IPS-20b (cell line): ENCODE measurements around the gene GORASP1.

Experiments used
- H3K27ac ChIP-seq: one replicate; pipeline ENCODE4 v1.5.1; 2013; ENCODE audit warnings: low read length
- H3K27me3 ChIP-seq: 2 replicates; pipeline ENCODE4 v1.6.1; 2013; ENCODE audit warnings: mild to moderate bottlenecking, low read length, inconsistent platforms; ENCODE audit not compliant: insufficient read depth
- H3K36me3 ChIP-seq: 2 replicates; pipeline ENCODE4 v1.6.1; 2013; ENCODE audit warnings: low read depth, mild to moderate bottlenecking, inconsistent platforms, low read length, moderate library complexity; ENCODE audit not compliant: insufficient read depth
- H3K4me1 ChIP-seq: 2 replicates; pipeline ENCODE4 v1.6.1; 2013; ENCODE audit warnings: mild to moderate bottlenecking, control low read depth, inconsistent platforms, low read length, moderate library complexity; ENCODE audit not compliant: insufficient read depth
- H3K4me3 ChIP-seq: 2 replicates; pipeline ENCODE4 v1.5.1; 2013; ENCODE audit warnings: mild to moderate bottlenecking, low read length, inconsistent platforms
- H3K9ac ChIP-seq: 2 replicates; pipeline ENCODE4 v1.6.1; 2013; ENCODE audit warnings: low read depth, mild to moderate bottlenecking, inconsistent platforms, low read length, moderate library complexity
- H3K9me3 ChIP-seq: 2 replicates; pipeline ENCODE4 v1.6.1; 2013; ENCODE audit warnings: mild to moderate bottlenecking, low read depth, low read length, inconsistent platforms; ENCODE audit not compliant: insufficient read depth

GORASP1 gene

DNA sequence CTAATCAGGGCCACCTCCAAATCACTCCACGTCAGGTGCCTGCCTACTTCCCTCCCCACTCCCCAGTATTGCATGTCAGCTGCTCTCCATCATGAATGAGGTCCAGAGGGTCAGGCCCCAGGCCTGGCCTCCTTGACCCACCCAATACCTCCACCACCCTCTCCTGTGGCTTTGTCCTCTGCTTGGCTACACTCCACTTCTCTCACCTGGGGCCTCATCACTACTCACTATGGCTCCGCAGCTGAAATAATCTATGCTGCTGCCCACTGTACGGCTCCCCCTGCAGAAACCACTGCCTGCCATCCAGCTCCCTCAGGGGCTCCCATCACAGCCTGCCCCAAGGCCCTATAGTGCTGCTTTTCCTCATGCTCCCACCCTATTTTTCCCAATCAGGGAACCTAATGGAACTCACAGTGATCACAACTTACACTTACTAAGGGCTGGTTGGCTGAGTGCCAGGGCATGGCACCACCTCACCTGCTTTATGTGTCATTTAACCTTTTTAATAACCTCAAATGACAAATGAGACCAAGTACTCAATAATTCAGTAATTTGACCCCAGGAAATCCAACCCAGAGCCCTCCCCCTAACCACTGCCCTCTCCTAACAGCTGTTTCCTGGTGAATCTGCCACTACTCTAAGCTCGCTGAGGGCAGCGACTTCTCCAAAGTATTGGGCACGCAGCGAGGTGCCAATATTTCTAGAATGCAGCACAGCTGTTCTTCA lies 2.3 kb downstream of the GORASP1 start:
- no peak overlapping the region for H3K4me3 ChIP-seq
- H3K36me3 ChIP-seq, result peaks cover 5% of the 10 kb centered on the region; the same call in 1 of the 2 replicates
- no peak overlapping the region for H3K27ac ChIP-seq
- peaks cover 7% of the 10 kb centered on the region; the same call in 1 of the 2 replicates for H3K4me1 ChIP-seq
- peaks cover 29% of the 10 kb centered on the region for H3K27me3 ChIP-seq
- H3K9ac ChIP-seq, result no peak overlapping the region
- H3K9me3 ChIP-seq, result no peaks in the 10 kb centered on the region

DNA sequence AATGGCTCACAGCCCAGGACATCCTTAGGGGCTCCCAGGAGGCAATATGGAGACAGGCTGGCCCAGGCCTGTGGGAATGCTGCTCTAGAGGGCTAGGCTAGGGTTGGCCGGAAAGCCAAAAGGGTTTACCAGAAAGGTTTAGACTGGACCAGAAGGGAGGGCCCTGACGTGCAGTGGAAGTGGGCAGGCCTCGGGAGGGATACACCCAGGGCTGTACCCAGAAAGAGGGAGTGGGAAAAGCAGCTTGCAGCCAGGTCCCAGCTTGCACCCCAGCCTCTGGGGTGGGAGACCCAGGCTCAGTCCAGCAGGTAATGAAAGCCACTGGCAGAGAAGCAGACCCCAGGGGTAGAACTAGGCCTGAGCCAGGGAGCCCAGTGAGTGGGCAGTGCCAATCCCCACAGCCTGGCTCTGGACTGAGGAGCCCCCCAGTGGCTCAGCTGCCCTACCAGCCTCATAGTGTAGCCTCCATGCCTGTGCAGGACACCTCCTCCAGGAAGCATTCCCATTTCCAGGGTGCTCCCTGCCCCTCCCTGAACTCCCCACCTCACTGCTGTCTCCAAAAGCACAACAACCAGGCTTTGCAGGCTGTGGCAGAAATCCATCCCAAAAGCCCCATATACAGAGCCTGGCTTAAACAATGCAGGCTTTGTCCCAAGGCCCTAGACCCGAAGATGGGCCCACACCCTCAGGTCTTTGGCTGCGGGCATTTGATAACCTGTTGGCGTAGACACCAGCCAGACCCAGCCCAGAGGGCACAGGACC lies 3.5 kb downstream of the GORASP1 start:
- peaks cover 25% of the 10 kb centered on the region for H3K27me3 ChIP-seq
- no peak overlapping the region for H3K27ac ChIP-seq
- no peak overlapping the region for H3K4me3 ChIP-seq
- peaks cover 17% of the 10 kb centered on the region for H3K36me3 ChIP-seq
- peaks cover 7% of the 10 kb centered on the region; the same call in 1 of the 2 replicates for H3K4me1 ChIP-seq
- H3K9ac ChIP-seq, result no peak overlapping the region
- no peaks in the 10 kb centered on the region for H3K9me3 ChIP-seq

DNA sequence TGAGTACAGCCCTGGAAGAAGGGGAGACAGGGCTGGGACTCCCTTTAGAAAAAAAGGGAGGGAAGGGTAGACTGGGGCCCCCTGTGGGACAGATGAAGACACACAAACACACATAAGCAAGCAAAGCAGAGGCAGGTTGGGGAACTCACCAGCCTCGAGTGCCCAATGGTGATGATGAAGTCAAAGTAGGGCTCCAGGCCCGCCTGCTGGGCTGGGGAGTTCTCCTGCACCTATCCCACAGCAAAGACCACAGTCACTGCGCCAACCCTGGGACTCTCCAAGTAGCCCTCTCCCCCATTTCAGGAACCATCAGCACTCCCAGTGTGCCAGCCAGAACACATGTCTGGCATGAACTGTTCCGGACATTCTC lies 4.1 kb downstream of the GORASP1 start:
- peaks cover 5% of the 10 kb centered on the region; the same call in 1 of the 2 replicates for H3K4me1 ChIP-seq
- H3K4me3 ChIP-seq, result no peak overlapping the region
- peaks cover 19% of the 10 kb centered on the region for H3K27me3 ChIP-seq
- H3K9me3 ChIP-seq, result no peaks in the 10 kb centered on the region
- peaks cover 23% of the 10 kb centered on the region for H3K36me3 ChIP-seq
- H3K9ac ChIP-seq, result no peak overlapping the region
- H3K27ac ChIP-seq, result no peak overlapping the region

GRCh38 chr3:39102504-39103323 lies 4.7 kb downstream of the GORASP1 start:
- Histone ChIP-seq H3K9me3 (no peaks in the 10 kb centered on the region), H3K4me1 (peaks cover 2% of the 10 kb centered on the region; the same call in 1 of the 2 replicates), H3K27me3 (peaks cover 14% of the 10 kb centered on the region), H3K9ac (no peak overlapping the region), H3K27ac (no peak overlapping the region), H3K36me3 (peaks cover 29% of the 10 kb centered on the region), H3K4me3 (no peak overlapping the region)

- Histone ChIP-seq H3K36me3 (peaks cover 45% of the 10 kb centered on the region), H3K27ac (no peak overlapping the region), H3K4me3 (no peak overlapping the region), H3K27me3 (peaks cover 5% of the 10 kb centered on the region; the same call in 1 of the 2 replicates), H3K9ac (no peak overlapping the region), H3K4me1 (peaks cover 1% of the 10 kb centered on the region), H3K9me3 (no peaks in the 10 kb centered on the region)
These were observed 6.3 kb downstream of the GORASP1 start for GRCh38 chr3:39101022-39101689.

DNA sequence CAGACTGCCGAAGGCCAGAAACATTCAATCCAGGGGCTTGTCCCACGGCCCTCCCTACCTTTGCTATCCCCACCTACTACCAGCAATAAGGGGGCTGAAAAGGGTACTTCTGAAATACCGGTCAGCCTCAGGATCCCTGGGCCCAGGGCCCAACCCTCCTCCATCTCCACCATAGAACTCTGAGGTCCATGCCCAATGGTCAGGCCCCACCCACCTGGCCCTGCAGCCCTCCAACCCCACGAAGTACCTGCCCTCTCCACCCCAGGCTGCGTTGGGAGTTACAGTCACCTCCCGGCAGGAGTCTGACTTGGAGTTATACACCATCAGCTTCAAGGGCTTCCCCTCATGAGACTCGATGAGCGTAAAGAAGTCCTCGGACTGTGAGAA lies 6.9 kb downstream of the GORASP1 start:
- H3K9ac ChIP-seq, result no peak overlapping the region

GRCh38 chr3:39099738-39100499 lies 7.5 kb downstream of the GORASP1 start:
- Histone ChIP-seq H3K36me3 (peaks cover 57% of the 10 kb centered on the region), H3K27ac (no peak overlapping the region), H3K4me3 (no peak overlapping the region), H3K27me3 (no peaks in the 10 kb centered on the region), H3K9me3 (no peaks in the 10 kb centered on the region), H3K9ac (no peak overlapping the region), H3K4me1 (no peaks in the 10 kb centered on the region; the same call in 1 of the 2 replicates)

More for the DNA sequence above, 6.9 kb downstream of the GORASP1 start:
- H3K4me1 ChIP-seq, result no peaks in the 10 kb centered on the region; the same call in 1 of the 2 replicates
- H3K9me3 ChIP-seq, result no peaks in the 10 kb centered on the region
- H3K27ac ChIP-seq, result no peak overlapping the region
- H3K4me3 ChIP-seq, result no peak overlapping the region
- H3K27me3 ChIP-seq, result no peaks in the 10 kb centered on the region
- peaks cover 52% of the 10 kb centered on the region for H3K36me3 ChIP-seq

DNA sequence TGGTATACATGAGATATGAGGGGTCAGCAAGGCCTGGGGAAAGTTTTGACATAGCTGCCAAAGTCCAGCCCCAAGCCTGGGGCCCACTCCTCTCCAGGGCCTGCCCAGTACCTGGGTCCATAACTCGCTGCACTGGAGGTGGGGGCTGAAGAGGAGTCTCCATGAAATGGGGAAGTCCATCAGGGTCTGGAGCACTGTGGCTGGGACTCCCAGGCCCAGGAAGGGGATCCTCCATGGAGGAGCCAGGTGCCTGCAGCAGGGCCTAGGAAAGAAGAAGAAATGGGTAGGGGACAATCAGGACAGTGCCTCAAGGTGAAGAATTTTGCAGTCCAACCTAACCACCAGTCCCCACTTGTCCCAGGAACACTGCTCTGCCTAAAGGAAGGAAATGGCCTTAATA lies 8.2 kb downstream of the GORASP1 start:
- H3K9ac ChIP-seq, result no peak overlapping the region
- no peak overlapping the region for H3K27ac ChIP-seq
- no peak overlapping the region for H3K4me3 ChIP-seq
- peaks cover 64% of the 10 kb centered on the region for H3K36me3 ChIP-seq
- no peaks in the 10 kb centered on the region for H3K9me3 ChIP-seq
- no peaks in the 10 kb centered on the region for H3K27me3 ChIP-seq
- H3K4me1 ChIP-seq, result no peaks in the 10 kb centered on the region; the same call in 1 of the 2 replicates

- Histone ChIP-seq H3K4me3 (no peak overlapping the region), H3K9ac (no peak overlapping the region), H3K9me3 (no peaks in the 10 kb centered on the region), H3K36me3 (peaks cover 71% of the 10 kb centered on the region), H3K4me1 (no peaks in the 10 kb centered on the region; the same call in 1 of the 2 replicates), H3K27me3 (no peaks in the 10 kb centered on the region), H3K27ac (no peak overlapping the region)
These were observed 8.9 kb downstream of the GORASP1 start for GRCh38 chr3:39098473-39099000.

DNA sequence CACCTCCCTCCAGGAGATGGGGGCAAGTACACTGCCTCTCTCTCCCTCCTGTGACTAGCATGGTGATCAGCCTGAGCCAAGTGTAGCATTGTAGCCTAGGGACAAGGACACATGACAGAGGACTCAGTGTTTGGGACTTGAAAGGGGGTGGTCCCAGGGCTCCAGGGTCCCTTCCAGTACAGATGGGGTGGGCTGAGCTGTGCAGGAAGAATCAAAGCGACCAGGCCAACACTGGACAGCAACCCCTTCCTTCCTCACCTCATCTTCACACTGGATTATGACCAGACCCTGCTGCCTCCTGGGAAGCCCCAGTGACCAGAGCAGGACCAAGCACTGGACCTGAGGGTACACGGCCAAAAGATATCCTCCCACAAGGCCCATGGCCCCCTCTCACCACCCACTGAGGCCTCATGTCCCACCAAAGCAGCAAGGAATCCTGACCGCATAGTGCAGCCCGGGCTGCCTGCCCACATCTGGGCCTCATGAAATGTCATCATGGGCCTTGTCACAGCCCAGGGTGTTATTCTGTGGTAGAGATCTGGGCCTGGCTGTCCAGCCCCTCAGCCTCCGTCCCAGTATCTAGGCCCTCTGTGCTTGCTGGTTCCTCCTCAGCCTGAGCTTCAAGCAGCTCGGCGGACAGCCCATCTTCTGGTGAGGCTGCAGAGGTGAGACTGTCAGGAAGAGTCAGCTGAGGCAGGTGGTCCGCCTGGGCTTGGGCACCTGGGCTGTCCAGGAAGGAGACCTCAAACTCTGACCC lies 9.5 kb downstream of the GORASP1 start:
- H3K9me3 ChIP-seq, result no peaks in the 10 kb centered on the region
- H3K27me3 ChIP-seq, result no peaks in the 10 kb centered on the region
- H3K9ac ChIP-seq, result no peak overlapping the region
- H3K4me1 ChIP-seq, result no peaks in the 10 kb centered on the region; the same call in 1 of the 2 replicates
- peaks cover 77% of the 10 kb centered on the region for H3K36me3 ChIP-seq
- H3K4me3 ChIP-seq, result no peak overlapping the region
- no peak overlapping the region for H3K27ac ChIP-seq
